Measurements from ENCODE around the gene HOXA10.

HOXA10 gene

GRCh38 chr7:27143950-27144780, 30.0 kb downstream of the HOXA10 start:
- no peak for DNase-seq (ENCODE audit: low read depth)

- no peak for DNase-seq (ENCODE audit: low read depth)
These were observed 30.8 kb downstream of the HOXA10 start, which contains the start of gene HOXA5 for GRCh38 chr7:27143023-27143949. Gene HOXA5 (minus strand): TSS chr7:27143681. CDS start chr7:27143607, 74 bp downstream.

DNA sequence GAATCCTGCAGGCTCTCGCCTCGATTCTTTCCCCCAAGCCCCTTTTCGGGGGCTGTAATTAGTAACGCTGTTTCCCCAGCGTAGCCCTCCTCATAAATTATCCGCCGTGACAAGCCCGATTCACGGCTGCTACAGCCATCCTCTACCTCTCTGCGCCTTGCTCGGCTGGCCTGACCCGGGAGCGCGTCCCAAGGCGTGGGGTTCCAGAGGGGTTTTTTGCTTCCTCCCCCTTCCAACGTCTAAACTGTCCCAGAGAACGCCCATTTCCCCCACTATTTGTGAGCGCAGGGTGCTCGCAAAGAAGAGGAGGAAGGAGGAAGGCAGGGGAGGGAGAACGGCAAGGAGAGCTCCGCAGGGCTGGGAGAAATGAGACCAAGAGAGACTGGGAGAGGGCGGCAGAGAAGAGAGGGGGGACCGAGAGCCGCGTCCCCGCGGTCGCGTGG, 31.5 kb downstream of the HOXA10 start:
- DNase-seq (ENCODE audit: low read depth): no peak

DNA sequence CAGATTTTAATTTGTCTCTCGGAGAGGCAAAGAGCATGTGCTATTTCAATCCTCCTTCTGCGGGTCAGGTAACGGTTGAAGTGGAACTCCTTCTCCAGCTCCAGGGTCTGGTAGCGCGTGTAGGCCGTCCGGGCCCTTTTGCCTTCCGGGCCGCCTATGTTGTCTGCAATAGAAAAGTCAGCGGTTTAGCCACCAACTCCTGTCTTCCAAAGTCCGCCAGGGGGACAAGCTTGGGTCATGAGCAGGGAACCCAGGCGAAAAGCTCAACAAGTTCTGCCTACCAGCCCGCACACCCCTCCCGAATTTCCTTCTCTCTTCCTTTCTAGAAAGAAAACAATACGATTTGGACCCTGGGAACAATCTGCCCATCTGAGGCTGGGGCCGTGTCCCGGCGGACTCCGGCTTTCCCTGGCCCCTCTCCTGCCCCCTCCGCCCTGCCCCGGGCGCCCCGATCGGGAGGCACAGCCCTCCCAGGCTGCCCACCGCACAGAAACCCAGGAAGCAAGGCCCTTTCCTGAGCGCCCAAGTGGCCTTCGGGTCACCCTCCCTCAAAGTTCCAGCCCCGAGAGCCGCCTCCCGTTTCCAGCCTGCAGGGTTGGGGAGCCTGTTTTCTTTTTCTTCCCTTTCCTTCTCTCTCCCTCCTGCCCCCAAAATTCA, 32.1 kb downstream of the HOXA10 start:
- DNase-seq (ENCODE audit: low read depth): no peak

GRCh38 chr7:27141137-27141922, 32.8 kb downstream of the HOXA10 start:
- no peak for DNase-seq (ENCODE audit: low read depth)

GRCh38 chr7:27140126-27140857, 33.8 kb downstream of the HOXA10 start:
- DNase-seq (ENCODE audit: low read depth): no peak

GRCh38 chr7:27139334-27140125, 34.6 kb downstream of the HOXA10 start:
- DNase-seq (ENCODE audit: low read depth): no peak

GRCh38 chr7:27138985-27139333, 35.2 kb downstream of the HOXA10 start:
- DNase-seq (ENCODE audit: low read depth): no peak

DNA sequence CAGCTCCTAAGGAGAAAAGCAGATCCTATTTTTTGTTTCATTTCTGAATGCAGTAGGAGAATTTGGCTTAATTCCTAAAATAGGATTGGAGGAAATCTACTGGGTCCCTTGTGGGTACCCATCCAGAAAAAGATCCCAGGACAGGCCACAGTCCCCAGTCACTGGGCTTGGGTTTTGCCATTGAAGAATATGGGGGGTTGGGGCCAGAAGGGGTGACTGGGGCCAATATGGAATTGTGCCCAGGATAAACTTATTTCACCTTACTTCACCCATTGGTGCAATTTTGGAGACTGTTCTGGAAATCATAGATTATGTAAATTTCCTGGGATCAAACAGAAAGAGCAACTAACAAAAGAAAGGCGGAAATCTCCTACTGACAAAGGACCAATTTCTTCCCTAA, 35.6 kb downstream of the HOXA10 start:
- DNase-seq (ENCODE audit: low read depth): no peak

DNA sequence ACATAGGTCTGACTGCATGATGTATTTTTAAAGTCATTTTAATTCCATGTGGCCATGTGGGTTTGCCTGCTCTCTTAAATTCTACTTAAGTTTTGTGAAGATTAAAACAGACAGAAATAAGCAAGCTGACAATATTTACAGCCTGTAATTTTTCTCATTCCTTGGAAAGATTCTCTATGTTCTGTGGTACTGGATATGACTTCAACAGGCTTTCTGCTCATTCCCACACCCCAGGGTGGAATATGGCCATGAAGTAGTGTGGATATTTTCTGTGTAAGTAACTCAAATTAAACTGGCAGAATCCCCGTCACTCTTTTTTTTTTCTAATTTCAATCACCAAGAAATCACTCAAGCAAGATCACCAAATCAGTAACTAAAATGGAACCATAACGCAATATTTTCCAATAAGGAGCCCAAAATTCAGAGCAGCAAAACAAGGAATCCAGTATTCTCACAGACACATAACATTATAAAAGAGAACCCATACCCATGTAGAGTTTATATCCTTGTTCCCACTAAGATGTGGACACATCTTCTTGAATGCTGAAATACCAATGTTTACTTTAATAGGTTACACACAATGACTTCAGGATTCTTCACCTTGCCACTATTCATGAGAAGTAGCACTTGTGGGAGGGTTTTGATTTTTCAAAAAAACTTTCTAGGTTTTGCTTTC, 36.3 kb downstream of the HOXA10 start:
- no peak for DNase-seq (ENCODE audit: low read depth)

- DNase-seq (ENCODE audit: low read depth): no peak
These were observed 39.7 kb downstream of the HOXA10 start for GRCh38 chr7:27134392-27134791.

DNA sequence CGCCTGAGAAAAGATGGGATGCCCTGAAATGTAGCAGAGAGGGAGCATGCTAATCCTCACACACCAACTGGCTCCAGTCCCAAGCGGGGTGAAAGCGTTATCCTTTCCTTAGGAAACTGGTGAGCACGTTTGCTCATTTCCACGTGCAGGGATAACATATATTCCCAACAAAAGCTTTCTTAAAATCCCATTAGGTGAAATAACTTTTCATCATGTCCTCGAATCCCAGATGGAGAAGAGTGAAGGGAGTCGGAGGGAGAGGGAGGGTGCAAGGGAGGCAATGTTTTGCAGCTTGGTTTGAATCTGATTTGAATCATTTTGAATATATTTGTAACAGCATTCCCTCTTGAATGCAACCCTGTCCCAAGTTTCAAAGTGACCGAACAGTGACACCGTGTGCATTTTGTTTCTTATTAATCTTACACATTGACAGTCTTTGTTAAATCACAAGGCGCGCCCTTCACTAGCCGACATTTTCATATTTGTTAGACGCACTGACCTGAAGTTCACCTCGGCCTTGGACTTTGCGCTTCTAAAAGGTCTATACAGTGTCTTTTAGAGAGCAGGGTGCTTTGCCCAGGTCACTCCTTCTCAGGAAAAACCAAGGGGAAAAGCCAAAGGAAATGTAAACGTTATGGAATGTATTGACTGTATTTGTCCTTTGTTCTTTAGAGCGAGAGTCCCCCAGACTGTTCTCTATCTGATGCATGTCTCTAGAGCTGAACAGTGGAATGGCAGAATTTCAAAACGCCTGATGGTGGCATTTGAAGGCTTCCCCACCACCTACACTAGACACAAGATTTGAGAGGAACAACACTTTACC, 40.5 kb downstream of the HOXA10 start:
- DNase-seq (ENCODE audit: low read depth): no peak

DNA sequence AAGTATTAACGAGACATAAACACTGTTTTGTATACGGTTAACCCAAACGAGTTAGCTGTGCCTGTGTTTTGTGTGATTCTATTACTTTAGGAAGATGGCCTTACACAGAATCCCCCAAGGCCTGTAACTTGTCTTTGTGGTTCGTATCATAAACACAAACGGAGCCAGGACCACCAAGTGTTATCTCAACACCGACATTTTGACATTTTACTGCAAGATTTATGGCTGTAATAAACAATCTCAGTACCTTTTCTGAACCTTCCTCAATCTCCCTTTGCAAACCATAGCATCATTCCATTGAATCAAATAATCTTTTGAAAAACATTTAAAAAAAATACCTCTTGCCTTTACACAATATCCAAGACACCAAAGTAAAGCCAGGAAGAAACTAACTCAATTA, 41.1 kb downstream of the HOXA10 start:
- no peak for DNase-seq (ENCODE audit: low read depth)

- DNase-seq (ENCODE audit: low read depth): no peak
These were observed 41.9 kb downstream of the HOXA10 start for GRCh38 chr7:27132214-27132613.

DNA sequence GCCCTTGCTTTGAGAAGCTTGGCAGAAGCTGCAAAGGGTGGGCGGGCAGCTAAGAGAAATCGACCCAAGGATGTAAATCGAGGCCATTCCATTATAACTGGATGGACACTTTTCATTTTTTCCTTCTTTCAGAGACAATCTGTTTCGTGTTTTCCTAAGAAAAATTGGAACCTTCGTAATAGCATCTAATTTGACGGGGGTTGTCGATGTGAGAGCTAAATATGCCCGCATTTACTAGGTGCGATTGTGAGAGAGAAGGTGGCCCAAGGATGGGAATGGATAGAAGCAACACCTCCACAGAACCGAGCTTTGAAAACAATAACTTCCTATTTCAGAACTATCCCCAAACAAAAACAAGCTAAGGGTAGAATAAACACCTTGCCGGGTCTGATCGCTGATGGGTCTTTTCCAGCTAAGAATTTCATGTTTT, 42.7 kb downstream of the HOXA10 start:
- no peak for DNase-seq (ENCODE audit: low read depth)

- DNase-seq (ENCODE audit: low read depth): peak; percentile 45
These were observed 43.4 kb downstream of the HOXA10 start, which contains the start of gene HOXA4 for GRCh38 chr7:27130540-27131389. Gene HOXA4 (minus strand): TSS chr7:27130757. CDS start chr7:27130733, 24 bp downstream.

- no peak for DNase-seq (ENCODE audit: low read depth)
These were observed 44.2 kb downstream of the HOXA10 start for GRCh38 chr7:27129729-27130539.
